NCI-H1105 (cell line): Measurements from ENCODE around the gene PRKAR2B.
"Not testable (repeated sequence)": the region's sequence is repeated elsewhere in the genome, so short reads cannot be mapped to it uniquely, and the experiment has no call there.

Experiments
- DNase-seq: peaks from one replicate; lab custom pipeline; 2025; lab: John Stamatoyannopoulos, UW

Gene PRKAR2B

DNA sequence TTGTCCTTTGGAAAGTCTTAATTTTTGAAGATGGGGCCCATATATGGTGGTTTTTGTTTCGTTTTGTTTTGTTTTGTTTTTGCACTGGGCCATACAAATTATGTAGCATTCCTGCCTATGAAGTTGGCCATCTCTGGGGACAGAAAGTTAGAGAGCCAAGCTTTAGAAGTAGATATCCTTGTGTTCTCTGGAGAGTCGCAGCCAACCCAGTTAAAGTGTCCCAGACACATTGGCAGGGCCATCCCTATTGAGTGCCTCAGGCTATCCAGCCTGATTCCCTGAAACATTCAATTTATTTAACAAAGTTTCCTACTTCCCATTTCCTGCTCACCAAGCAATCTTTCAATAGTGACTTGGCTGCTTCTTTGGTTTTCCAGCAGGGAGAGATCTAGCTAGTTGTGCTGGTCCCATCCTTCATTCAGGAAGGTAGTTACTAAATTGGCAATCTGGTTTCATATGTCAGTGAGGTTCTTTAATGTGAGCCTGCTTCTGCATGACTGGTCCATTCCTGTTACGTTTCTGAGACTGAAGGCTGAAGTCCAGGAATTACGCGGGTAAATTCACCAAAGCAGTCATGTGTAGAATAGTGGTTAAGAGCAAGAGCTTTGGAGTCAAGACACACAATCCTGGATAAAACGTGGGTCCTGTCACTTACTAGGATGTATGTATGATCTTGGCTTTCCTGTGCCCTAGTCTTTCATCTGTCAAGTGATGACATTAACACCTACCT is 75.0 kb downstream of the PRKAR2B start:
- no peak for DNase-seq

DNA sequence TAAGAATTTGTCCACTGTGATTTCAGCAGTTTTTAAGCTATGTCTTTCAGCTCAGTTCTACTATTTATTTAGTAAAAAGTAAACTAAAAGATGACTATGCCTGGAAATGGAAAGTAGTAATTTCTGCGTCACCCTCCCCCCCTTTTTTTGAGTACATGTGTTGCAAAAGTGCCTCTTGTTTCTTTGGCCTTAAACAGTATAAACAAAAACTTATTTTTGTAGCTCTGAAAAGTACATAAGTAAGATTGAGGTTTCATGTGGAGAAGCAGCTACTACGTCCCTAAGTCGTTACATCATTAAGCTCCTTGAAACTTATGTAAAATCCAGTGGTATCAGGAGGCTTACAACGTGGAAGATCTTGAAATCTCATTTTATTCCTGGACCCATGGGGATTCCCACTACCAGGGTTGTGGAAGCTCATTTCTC is 78.0 kb downstream of the PRKAR2B start:
- no peak for DNase-seq

DNA sequence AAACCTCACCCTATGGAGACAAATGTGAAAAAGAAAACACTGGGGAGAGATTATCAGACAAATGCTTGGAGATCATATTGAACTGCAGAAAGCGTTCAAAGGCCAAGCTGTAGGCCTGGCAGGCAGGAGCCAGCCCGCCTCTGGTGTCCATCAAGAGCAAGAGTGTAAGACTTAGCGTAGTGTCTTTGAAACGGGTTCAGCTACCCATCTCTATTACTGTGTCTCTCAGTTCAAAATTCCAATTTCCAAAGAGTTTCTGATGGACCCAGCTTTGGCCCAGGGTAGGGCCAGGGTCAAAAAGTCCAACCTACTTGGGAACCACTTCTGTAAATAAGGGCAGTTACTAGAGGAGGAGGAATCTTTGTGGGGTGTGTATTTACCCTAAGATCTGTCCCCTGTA is 78.9 kb downstream of the PRKAR2B start:
- DNase-seq = no peak

DNA sequence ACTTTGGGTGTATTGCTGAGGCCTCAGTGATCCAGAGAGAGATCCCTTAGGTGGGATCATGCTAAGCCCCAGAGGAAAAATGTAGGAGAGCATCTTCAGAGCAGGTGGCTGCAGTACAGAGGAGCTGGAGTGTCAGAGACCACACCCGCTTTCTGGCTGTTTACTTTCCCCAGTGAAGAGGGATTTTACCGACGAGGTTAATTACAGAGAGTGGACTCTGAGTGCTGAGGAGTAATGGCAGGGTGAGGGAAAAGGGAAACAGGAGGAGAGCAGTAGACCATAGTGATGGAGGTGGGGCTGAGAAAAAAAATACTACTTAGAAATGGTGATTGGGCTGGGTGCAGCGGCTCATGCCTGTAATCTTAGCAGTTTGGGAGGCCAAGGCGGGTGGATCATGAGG is 81.0 kb downstream of the PRKAR2B start:
- peak; percentile 88 for DNase-seq

DNA sequence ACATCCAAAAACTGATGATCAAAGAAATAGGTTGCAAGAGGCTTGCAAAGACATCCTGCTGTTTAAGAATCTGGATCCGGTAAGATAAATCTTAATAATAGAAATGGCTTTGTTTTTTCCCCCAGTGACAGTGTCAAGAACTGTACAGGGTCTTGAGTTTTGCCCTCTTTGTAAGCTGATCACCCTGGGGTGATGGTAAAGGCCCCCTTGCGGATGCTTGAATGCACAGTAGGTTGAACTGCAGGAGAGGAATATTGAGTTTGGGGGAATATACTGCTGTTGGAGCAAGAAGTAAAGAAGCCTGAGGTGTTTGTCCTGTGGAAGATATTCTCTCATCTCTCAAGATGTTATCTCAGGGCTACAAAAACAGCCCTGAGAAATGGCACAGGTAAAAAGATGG is 83.7 kb downstream of the PRKAR2B start:
- DNase-seq = no peak

DNA sequence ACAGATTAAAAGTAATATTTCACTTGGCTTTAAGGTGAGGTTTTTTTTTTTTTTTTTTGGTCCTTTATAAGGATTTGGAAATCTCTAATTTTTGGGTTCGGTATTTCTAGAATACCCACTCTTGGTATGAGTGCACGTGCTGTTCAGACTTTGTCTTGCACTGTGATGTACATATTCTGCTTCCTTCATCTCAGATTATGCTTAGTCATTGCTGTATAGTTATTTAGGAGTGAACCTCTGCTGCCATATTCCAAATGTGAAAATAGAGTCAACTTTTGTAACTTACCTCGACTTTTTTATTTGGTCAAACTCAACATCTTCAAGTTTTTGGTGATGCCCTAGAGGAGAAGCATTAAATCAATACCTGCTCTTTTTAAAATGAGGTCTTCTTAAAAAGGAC is 84.2 kb downstream of the PRKAR2B start:
- DNase-seq = no peak

DNA sequence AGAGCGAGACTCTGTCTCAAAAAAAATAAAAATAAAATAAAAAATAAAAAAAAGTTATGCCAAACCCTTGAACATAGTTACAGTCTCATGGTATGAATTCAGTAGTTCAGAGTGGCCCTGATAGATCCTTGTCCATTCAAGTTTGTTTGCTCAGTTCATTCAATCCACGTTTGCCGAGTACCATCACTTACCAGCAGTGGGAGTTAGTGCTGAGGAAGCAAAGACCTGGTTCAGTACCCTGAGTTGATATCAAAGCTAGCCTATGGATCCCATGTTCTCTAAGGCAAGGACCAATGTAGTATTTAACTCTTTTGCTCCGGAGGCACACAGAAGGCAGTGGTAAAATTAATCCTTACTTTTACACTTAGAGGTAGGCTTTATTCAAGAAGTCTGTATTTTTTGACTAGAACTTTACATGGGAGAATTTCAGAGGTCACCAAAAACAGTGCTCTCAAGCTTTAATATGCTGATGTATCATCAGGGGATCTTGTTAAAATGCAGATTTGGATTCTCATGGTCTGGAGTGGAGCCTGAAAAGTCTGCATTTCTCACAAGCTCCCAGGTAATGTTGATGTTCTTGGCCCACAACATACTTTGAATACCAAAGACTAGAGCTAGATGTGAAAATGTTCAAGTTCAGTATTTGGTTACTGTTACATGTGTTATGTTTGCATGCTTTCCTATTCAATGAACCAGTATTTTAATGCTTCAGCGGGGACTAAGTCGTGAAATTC is 86.1 kb downstream of the PRKAR2B start:
- no peak for DNase-seq

DNA sequence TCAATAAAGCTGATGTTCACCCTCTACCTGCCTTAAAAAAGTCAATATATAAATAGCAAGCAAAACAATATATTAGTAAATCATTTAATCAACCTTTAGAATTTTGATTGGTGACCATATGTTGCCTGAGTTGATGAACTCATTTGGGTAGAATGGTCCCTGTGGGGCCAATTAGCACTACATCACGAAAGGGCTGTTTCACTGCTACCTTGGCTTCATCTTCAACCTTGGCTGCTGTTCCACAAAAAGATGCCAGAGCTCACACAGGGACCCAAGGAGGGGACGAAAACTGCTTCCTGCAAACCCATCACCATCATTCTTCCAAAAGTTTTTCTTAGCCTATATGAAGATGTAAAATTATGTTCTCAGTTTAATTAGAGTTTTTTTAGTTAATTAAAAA is 88.9 kb downstream of the PRKAR2B start:
- no peak for DNase-seq

DNA sequence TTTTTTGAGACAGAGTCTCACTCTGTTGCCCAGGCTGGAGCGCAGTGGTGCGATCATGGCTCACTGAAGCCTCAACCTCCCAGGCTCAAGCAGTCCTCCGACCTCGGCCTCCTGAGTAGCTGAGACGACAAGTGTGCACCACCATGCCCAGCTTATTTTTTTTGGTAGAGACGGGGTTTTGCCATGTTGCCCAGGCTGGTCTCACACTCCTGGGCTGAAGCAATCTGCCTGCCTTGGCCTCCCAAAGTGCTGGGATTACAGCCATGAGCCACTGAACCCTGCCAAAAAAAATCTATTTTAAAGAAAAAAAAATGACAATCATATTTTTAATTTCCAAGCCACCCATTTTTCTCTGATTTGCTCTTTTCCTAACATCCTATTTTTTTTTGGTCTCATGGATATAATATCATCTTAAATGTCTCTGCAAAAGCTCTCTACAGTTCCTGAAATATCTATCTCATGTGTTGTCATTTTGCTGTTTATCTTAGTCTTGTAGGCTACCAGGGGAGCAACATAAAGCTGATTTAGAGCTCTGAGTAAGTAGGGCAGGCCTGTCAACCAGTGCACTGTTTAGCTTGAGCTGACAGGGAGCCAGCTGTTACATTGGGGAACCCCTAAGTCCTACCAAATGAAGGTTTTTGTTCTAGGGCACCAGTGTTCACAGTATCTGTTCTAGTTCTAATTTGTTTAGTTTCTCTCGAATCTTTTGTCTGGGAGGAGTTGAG is 94.4 kb downstream of the PRKAR2B start:
- no peak for DNase-seq

DNA sequence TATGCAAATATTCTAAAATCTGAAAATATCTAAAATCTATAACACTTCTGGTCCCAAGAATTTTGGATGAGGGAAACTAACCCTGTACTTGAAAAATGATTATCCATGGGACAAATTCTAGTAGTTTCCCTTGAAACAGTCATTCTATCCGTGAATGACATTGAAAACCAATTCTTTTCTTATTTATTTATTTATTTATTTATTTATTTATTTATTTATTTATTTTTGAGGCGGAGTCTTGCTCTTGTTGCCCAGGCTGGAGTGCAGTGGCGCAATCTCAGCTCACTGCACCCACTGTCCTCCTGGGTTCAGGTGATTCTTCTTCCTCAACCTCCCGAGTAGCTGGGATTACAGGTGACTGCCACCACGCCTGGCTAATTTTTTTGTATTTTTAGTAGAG is 99.4 kb downstream of the PRKAR2B start:
- DNase-seq = not testable (repeated sequence)

DNA sequence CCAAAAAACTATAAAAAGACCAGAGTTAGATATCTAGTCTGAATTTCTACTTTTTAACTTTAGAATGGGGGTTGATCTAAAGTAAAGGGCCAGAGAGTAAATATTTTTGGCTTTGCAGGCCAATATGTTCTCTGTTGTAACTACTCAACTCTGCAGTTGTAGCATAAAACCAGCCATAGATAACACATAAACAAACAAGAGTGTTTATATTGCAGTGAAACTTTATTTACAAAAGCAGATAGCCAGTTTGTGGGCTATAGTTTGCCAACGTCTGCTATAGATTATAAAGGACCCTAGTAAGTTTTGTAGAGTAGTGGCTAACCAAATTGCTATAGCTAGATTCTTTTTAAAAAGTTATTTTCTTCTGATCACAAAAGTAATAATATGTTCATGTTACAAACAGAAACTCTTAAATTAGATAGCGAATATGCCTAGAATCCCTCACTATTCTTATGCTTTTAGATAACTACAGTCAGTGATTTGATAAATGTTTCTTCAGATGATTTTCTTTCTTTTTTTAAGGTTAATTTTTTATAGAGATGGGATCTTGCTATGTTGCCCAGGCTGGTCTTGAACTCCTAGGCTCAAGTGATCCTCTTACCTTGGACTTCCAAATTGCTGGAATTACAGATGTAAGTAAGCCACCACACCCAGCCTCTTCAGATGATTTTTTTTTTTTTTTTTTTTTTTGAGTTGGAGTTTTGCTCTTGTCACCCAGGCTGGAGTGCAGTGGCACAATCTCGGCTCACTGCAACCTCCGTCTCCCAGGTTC is 100.7 kb downstream of the PRKAR2B start:
- no peak for DNase-seq

DNA sequence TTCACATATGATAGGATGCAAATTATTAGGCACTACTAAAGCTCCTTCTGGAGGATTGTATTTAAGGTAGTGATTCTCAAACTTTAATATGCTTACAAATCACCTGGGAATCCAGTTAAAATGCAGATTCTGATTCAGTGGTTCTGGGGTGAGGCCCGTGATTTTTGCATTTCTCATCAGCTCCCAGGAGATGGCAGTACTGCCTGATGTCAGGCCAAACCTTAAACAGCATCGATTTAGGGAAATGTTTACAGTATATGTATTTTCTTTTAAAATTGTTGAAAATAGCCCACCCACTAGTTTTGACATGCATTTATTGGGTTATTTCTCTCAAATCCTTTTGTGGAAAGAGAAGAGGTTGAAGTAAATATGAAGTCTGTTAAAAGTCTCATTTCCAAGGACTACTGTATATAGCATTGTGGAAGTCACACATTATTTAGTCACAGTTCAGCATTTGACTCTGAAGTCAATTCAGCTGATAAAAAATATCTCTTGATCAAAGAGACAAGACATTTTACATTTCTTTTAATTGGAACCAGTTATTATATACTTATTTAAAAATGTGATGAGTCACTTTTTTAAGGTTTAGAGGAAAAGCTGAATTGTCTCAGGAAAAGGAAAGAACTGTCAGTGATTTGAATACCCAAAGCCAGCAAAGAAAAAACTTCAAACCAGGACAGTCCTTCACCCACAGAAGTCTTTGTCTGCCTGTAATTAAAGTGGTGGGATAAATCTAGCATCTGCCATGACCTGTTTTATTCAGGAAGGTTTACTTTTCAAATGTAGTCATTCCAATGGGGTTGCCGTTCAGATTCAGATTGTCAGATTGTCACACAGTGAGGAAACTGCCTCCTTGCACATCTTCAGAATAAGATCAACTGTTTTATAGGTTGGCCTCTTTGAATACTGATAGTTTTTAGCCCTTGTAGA is 103.2 kb downstream of the PRKAR2B start:
- no peak for DNase-seq

DNA sequence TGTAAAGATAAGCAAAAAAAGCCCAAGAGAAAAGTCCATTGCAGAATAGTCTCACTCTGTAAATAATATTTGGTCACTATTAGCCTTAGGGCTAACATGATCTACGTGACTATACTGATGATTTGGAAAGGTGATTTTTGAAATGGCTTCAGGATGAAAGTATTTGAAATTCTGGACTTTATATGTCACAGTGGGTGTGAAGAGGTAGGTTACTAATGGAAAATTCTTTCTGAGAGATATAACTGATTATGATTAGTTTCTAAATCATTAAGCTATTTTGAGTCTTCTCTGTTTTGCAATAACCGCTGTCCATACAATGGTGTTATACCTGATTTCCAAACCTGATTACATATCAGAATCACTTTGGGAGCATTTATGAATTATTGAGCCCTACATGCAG is 104.2 kb downstream of the PRKAR2B start:
- DNase-seq = no peak

DNA sequence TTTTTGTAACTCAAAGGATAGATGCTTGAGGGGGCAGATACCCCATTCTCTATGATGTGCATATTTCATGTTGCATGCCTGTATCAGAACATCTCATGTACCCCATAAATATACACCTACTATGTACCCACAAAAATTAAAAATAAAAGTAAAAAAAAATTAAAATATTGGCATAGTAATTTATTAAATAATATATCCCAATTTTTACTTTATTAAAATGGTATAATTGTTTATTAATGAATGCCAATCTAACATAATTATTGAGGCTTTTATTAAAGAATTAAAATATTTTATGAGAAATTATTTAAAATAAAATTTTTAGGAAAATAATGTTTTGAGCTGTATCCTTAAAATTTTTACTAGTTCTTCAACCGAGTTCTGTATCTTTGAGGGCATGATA is 105.4 kb downstream of the PRKAR2B start:
- DNase-seq = no peak

DNA sequence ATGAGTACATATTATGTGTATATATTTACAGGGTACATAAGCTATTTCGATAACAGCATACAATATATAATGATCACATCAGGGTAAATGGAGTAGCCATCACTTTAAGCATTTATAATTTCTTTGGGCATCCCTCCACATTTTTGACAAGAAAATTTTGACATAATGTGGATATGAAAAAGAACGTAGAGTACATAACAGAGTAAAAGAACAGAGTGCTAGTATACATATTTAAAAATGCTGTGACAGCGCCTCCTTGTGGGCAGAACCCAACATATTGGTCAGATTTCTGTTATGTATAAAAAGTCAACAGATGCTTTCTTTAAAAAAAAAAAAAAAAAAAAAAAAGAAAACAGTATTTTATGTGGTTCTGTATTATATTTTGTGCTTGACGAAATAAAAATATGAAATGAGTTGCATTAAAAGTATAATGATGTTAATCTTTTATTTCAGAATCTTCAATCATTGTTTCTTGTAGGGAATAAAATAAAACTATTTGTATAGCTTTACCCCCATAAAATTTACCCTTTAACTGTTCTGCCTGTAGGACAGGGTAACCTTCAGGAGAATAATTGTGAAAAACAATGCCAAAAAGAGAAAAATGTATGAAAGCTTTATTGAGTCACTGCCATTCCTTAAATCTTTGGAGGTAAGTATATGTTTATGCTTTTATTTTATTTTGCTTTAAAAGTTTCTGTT is 106.0 kb downstream of the PRKAR2B start:
- DNase-seq = peak; percentile 39

DNA sequence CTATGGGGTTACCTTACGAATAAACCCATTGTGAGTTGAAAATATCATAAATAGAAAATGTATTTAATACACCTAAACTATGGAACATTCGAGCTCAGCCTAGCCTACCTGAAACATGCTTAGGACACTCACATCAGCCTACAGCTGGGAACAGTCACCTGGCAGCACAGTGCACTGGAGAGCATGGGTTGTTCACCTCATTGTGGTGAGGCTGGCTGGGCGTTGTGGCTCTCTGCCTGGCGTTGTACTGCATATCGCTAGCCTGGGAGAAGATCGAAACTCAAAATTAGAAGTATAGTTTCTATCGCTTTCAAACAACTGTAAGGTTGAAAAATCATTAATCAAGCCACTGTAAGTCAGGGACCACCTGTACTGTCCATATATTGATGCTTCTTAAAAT is 107.0 kb downstream of the PRKAR2B start:
- DNase-seq = no peak

DNA sequence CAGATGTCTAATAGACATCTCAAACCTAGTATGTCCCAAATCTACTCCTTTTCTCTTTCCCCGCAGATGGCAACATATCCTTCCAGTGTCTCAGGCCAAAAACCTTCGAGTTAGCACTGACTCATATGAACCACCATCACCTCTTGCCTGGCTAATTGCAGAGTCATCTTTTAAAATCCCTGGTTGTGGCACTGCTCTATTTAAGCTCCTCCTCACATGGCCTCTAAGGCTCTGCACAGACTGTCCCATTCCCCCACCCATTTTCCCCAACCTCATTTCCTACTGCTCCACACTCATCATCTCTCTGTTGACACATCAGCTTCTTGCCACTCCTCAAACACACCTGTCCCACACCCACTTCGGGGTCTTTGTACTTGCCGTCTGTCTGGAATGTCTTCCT is 107.5 kb downstream of the PRKAR2B start:
- no peak for DNase-seq

DNA sequence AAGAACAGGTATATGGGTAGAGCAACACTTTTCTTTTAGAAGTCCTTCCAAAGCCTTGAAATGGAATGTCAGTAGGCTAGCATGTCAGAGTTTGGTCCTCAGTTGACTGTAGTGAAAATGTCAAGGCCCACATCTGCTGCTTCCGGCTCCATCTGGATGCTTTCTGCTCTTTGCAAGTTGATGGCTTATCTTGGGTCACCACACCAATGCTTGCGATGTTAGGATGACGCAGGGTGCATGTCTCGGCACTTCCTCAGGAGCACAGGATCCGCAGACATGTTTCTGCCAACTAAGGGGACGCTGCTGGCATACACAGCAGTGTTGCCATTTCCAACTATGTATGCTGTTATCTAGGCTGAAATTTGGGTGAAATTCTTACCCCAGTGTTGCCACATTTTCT is 110.3 kb downstream of the PRKAR2B start:
- DNase-seq = no peak

DNA sequence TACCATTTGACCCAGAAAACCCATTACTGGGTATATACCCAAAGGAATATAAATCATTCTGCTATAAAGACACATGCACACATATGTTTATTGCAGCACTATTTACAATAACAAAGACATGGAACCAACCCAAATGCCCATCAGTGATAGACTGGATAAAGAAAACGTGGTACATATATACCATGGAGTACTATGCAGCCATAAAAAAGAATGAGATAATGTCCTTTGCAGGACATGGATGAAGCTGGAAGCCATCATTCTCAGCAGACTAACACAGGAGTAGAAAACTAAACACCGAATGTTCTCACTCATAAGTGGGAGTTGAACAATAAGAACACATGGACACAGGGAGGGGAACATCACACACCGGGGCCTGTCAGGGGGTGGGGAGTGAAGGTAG is 111.2 kb downstream of the PRKAR2B start:
- DNase-seq = not testable (repeated sequence)

DNA sequence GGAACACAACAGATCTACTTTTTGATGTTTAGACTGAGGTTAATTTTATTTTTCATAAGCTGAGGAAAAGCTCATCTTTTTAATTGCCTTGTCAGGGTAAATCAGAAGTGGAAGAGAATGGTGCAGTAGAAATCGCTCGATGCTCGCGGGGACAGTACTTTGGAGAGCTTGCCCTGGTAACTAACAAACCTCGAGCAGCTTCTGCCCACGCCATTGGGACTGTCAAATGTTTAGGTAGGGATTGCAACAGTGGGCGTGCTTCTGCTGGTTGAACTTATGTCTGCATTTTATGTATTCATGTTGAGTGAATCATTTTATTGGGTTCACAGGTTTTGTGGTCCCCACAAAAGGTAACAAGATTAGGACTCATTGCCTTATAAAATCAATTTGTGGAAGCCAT is 112.6 kb downstream of the PRKAR2B start:
- no peak for DNase-seq

DNA sequence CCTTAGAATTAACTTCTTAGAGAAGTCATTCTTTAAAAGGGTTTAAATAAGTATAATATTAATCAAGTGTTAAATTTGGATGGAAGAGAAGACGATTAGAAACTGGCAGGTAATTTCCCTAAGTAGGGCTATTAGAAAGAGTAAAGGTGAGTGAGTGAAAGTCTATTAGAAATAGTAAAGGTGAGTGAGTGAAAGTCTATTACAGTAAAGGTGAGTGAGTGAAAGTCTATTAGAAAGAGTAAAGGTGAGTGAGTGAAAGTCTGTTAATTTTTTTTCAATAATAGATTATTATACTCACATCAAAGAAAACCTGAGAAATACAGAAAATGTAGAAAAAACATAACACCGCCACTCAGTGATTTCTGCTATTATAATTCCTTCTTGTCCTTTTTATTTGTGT is 113.5 kb downstream of the PRKAR2B start:
- no peak for DNase-seq
